ENCODE measurements around the gene CEBPE. TPM values are rescaled to one million over a fixed set of nuclear protein-coding genes. Genes with fewer than 3 reads are reported as not detected.

CEBPE gene
- total RNA-seq, 1 donor from 2014 or later = 0.20 TPM

GRCh38 chr14:23159532-23159931 lies 40.5 kb upstream of the CEBPE start:
- no peaks in the 10 kb centered on the region for H3K36me3 Mint-ChIP-seq (ENCODE audit: low read depth)
- H3K27ac Mint-ChIP-seq = no peak overlapping the region
- peaks cover 10% of the 10 kb centered on the region for H3K27me3 Mint-ChIP-seq
- TF ChIP-seq CTCF (IDR thresholded peaks at IDR 0.05) = no peak
- H3K9me3 Mint-ChIP-seq = no peaks in the 10 kb centered on the region
- no peak for DNase-seq
- ATAC-seq (ENCODE audit: low read depth) = no peak
- no peaks in the 10 kb centered on the region for H3K4me1 Mint-ChIP-seq
- intact Hi-C loops (cut with micrococcal nuclease) = no loop called here
- ChIA-PET POLR2A (no interaction called here), CTCF (no interaction called here)
- H3K4me3 Mint-ChIP-seq = no peak overlapping the region

GRCh38 chr14:23158779-23159178 lies 39.7 kb upstream of the CEBPE start:
- CTCF ChIA-PET = interaction anchor here (1.0 kb wide), 1 partner anchor 38 kb away, joined by 3 read pairs; no protein-coding TSS in a partner anchor

DNA sequence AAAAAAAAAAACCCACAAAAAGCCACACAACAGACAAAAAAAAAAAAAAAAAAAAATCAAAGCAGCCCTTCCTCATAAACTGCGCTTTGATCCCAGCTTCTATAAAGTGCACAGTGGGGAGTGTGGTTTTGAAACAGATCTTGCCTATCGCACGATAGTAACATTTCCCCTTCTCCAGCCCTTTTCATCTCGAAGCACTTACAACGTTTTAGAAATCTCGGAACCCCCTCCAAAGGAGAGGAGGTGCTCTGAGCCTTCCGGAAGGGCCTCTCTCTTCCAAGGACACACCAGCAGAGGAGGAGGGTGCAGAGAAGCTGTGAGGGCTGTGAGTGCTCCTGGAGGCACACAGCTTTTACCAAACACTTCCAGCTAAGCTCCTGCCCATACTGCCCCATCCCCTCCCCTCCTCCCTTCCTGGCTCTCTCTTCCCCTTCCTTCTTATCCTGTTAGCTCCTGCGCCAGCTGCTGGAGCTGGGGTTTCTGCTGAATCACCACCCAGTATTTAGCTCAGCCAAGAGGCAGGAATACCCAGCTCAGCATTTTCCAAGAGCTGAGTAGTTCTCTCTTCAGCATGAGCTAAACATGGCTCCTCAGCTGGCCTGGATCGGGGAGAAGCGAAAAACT lies 36.0 kb upstream of the CEBPE start:
- no peak overlapping the region for H3K27ac Mint-ChIP-seq
- intact Hi-C loops (cut with micrococcal nuclease) = no loop called here
- no peak for ATAC-seq (ENCODE audit: low read depth)
- H3K9me3 Mint-ChIP-seq = no peaks in the 10 kb centered on the region
- H3K4me1 Mint-ChIP-seq = no peaks in the 10 kb centered on the region
- no peak for DNase-seq
- H3K4me3 Mint-ChIP-seq = no peak overlapping the region
- TF ChIP-seq CTCF (IDR thresholded peaks at IDR 0.05) = no peak
- CTCF ChIA-PET = no interaction called here
- H3K36me3 Mint-ChIP-seq (ENCODE audit: low read depth) = no peaks in the 10 kb centered on the region
- peaks cover 6% of the 10 kb centered on the region for H3K27me3 Mint-ChIP-seq
- POLR2A ChIA-PET = no interaction called here

More at GRCh38 chr14:23158779-23159178, 39.7 kb upstream of the CEBPE start:
- no peak for DNase-seq
- no peak for ATAC-seq (ENCODE audit: low read depth)
- intact Hi-C loops (cut with micrococcal nuclease) = no loop called here
- H3K4me1 Mint-ChIP-seq = no peaks in the 10 kb centered on the region
- H3K9me3 Mint-ChIP-seq = no peaks in the 10 kb centered on the region
- no peak overlapping the region for H3K27ac Mint-ChIP-seq
- POLR2A ChIA-PET = no interaction called here
- no peak for TF ChIP-seq CTCF (IDR thresholded peaks at IDR 0.05)
- peaks cover 10% of the 10 kb centered on the region for H3K27me3 Mint-ChIP-seq
- no peaks in the 10 kb centered on the region for H3K36me3 Mint-ChIP-seq (ENCODE audit: low read depth)
- no peak overlapping the region for H3K4me3 Mint-ChIP-seq

DNA sequence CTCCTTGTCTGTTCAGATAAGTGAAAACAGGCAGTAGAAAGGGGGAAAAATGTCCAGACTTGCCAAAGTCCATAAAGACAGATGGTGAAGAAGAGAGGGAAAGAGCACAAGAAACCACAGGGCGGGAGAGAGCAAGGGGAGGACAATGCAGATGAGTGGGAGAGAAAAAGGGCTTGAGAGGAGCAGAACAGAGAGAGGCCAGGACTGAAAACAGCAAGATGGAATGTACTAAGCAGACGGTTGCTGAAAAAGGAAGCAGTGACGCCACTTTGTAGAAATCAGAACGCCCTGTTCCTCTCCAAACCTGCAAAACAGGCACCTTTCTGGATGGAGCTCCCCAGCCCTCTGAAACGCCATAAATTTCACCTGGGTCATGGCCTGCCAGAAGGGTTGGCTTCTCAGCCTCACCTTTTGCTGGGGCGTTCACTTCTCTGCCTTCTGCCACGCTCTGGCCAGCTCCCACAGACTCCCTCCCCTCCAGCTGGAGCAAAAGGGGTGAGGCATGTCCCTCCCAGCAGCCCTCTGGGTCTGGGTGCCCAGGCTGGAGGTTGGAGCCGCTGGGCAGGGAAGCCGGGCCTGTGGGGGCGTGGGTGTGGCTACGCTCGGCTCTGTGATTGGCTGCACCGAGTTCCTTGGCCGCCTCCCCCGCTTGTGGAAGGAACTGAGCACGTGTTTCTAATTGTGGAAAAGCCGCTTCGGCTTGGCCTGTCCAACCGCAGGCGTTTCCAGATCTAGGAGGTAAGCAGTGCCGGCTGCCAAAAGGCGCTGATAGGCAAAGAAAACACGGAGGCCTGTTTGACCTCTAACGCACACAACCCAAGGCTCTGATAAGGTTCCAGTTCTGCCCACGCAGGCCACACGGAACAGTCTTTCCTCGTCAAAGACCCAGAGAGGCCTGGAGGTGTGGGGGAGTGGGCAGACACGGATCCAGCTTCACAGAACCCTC lies 35.1 kb upstream of the CEBPE start:
- Mint-ChIP-seq H3K27me3 (peaks cover 3% of the 10 kb centered on the region), H3K4me1 (no peaks in the 10 kb centered on the region), H3K27ac (no peak overlapping the region), H3K4me3 (no peak overlapping the region), H3K9me3 (no peaks in the 10 kb centered on the region), H3K36me3 (ENCODE audit: low read depth) (no peaks in the 10 kb centered on the region)
- no peak for TF ChIP-seq CTCF (IDR thresholded peaks at IDR 0.05)
- ChIA-PET POLR2A (no interaction called here), CTCF (no interaction called here)
- ATAC-seq (ENCODE audit: low read depth) (no peak), DNase-seq (no peak)
- intact Hi-C loops (cut with micrococcal nuclease) = no loop called here

DNA sequence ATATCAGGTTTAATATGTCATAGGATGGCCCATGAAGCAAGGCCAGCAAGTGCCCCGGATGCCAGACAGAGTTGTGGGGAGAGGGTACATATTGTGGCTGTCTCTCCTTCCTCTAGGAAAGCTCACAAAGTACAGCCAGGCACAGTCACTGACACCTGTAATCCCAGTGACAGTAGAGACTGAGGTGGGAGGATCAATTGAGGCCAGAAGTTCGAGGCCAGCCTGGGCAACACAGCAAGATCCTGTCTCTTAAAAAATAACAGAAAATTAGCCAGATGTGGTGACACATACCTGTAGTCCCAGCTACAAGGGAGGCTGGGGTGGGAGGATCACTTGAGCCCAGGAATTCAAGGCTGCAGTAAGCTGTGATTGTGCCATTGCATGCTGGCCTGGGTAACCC lies 32.3 kb upstream of the CEBPE start:
- ChIA-PET POLR2A (no interaction called here), CTCF (no interaction called here)
- ATAC-seq (ENCODE audit: low read depth) (no peak), DNase-seq (no peak)
- no peaks in the 10 kb centered on the region for H3K36me3 Mint-ChIP-seq (ENCODE audit: low read depth)
- TF ChIP-seq CTCF (IDR thresholded peaks at IDR 0.05) = no peak
- H3K27me3 Mint-ChIP-seq = peaks cover 4% of the 10 kb centered on the region
- no peak overlapping the region for H3K27ac Mint-ChIP-seq
- intact Hi-C loops (cut with micrococcal nuclease) = no loop called here
- H3K4me3 Mint-ChIP-seq = no peak overlapping the region
- H3K4me1 Mint-ChIP-seq = no peaks in the 10 kb centered on the region
- H3K9me3 Mint-ChIP-seq = no peaks in the 10 kb centered on the region

Data from activated B cell treated with CpG ODN at 0.5 μM for 24 hours (primary cell).